K562 (cell line): Measurements from ENCODE around the gene PPRC1. TPM values are rescaled to one million over a fixed set of nuclear protein-coding genes. Genes with fewer than 3 reads are reported as not detected.

Source experiments
- CTBP1 ChIP-seq: fragments of 450-650 bp; IDR thresholded peaks from 2 replicates; pipeline ENCODE4 v1.6.1; 2016; ENCODE audit warnings: borderline replicate concordance
- CTCF ChIP-seq, 3 experiments: IDR thresholded peaks in 2 of 3; conservative IDR thresholded peaks in 1 of 3; 2 replicates each; pipeline ENCODE4 v1.5.1; 2011 to 2012; ENCODE audit warnings: low read length in 3 of 3, mild to moderate bottlenecking in 3 of 3, control low read depth in 2 of 3, improper control_type of control experiment in 1 of 3, inconsistent platforms in 1 of 3, low read depth in 1 of 3, mixed read lengths in 1 of 3, moderate library complexity in 1 of 3; ENCODE audit not compliant: insufficient read depth in 2 of 3
- FIP1L1 ChIP-seq: fragments of 200-400 bp; formaldehyde crosslinking; IDR thresholded peaks from 2 replicates; pipeline ENCODE4 v1.6.1; 2018; ENCODE audit warnings: mild to moderate bottlenecking, low read depth, low read length; ENCODE audit not compliant: poor library complexity, severe bottlenecking
- HDAC1 ChIP-seq, 2 experiments: fragments of 450-650 bp; IDR thresholded peaks; 2 replicates each; pipeline ENCODE4 v1.6.1; 2016 to 2017; ENCODE audit warnings: inconsistent platforms in 1 of 2, mild to moderate bottlenecking in 1 of 2, moderate library complexity in 1 of 2
- PPARD ChIP-seq: fragments of 250-450 bp; sonication (Bioruptor Pico); IDR thresholded peaks from 2 replicates; pipeline ENCODE4 v1.8.0; 2022; ENCODE audit warnings: inconsistent platforms, mild to moderate bottlenecking, moderate library complexity
- RAD21 ChIP-seq, 2 experiments: fragments of 250-450 bp in 1 of 2; fragments of 450-650 bp in 1 of 2; sonication (Bioruptor Pico) in 1 of 2; formaldehyde crosslinking in 1 of 2; IDR thresholded peaks in 1 of 2; conservative IDR thresholded peaks in 1 of 2; 2 replicates each; pipeline versions ENCODE4 v1.4.0 to v1.8.0; 2020 to 2022; ENCODE audit warnings: mild to moderate bottlenecking in 2 of 2, moderate library complexity in 1 of 2
- RBM17 ChIP-seq: fragments of 200-400 bp; formaldehyde crosslinking; IDR thresholded peaks from 2 replicates; pipeline ENCODE4 v1.6.1; 2017; ENCODE audit warnings: low read depth, mild to moderate bottlenecking, low read length, borderline replicate concordance
- SMARCA4 ChIP-seq: fragments of 450-650 bp; IDR thresholded peaks from 2 replicates; pipeline ENCODE4 v1.6.1; 2016
- SRSF3 ChIP-seq: fragments of 200-400 bp; formaldehyde crosslinking; IDR thresholded peaks from 2 replicates; pipeline ENCODE4 v1.6.1; 2016; ENCODE audit warnings: mild to moderate bottlenecking, low read length, moderate library complexity; ENCODE audit not compliant: insufficient read depth
- TBP ChIP-seq: optimal IDR thresholded peaks from 2 replicates; pipeline ENCODE3; 2011; ENCODE audit warnings: low read depth, low read length, improper control_type of control experiment
- XRCC5 ChIP-seq: fragments of 200-400 bp; formaldehyde crosslinking; IDR thresholded peaks from 2 replicates; pipeline ENCODE4 v1.6.1; 2017; ENCODE audit warnings: low read depth, mild to moderate bottlenecking, low read length
- ZNF239 ChIP-seq: fragments of 250-450 bp; sonication (Bioruptor Pico); IDR thresholded peaks from 2 replicates; pipeline ENCODE4 v1.4.0; 2020; ENCODE audit warnings: mild to moderate bottlenecking
- ZNF444 ChIP-seq: fragments of 250-450 bp; sonication (Bioruptor Pico); IDR thresholded peaks from 2 replicates; pipeline ENCODE4 v1.4.0; 2020; ENCODE audit warnings: mild to moderate bottlenecking, moderate library complexity
- ZNF740 ChIP-seq, 3 experiments: fragments of 200-800 bp in 1 of 3; sonication (Bioruptor generic) in 1 of 3; sonication (generic) in 1 of 3; formaldehyde crosslinking in 1 of 3; IDR thresholded peaks; 2 replicates each; pipeline versions ENCODE4 v1.6.1 to v1.8.0; 2016 to 2022; ENCODE audit warnings: mild to moderate bottlenecking in 2 of 3, missing compliant biosample characterization in 2 of 3, missing genetic modification characterization in 2 of 3, missing genetic modification reagents in 1 of 3
- polyA plus RNA-seq, 8 experiments: library from polyadenylated mRNA; depleted of rRNA in 4 of 8; stranded (reverse) in 5 of 8; unstranded in 3 of 8; fragments of >200 nt; fragmentation: Nextera tagmentation in 2 of 8; fragmentation: Illumina TruSeq in 1 of 8; extraction: Ambion mirVana in 2 of 8; extraction: Trizol in 1 of 8; gene quantifications; 2 replicates each; pipeline versions ENCODE4 v1.2.1 to v1.2.3, GENCODE V29; 2011 to 2014; ENCODE audit warnings: inconsistent platforms in 1 of 8, missing spikeins in 1 of 8
- total RNA-seq, 7 experiments: library from RNA; depleted of rRNA in 6 of 7; stranded (reverse); fragments of >200 nt in 6 of 7; fragmentation: Illumina TruSeq in 2 of 7; extraction: Trizol in 2 of 7; gene quantifications; 2 replicates each; pipeline versions ENCODE4 v1.2.1 to v1.2.3, GENCODE V29; 2011 to 2021; ENCODE audit warnings: low replicate concordance in 1 of 7
- TF ChIP-seq, protein P1 (sequence below): fragments of 250-450 bp; sonication (Bioruptor Pico); IDR thresholded peaks from 2 replicates; pipeline ENCODE4 v1.5.1; 2021; ENCODE audit warnings: mild to moderate bottlenecking
- TF ChIP-seq, protein P2 (sequence below): fragments of 450-650 bp; IDR thresholded peaks from 2 replicates; pipeline ENCODE4 v1.6.1; 2017; ENCODE audit warnings: antibody characterized with exemption, mild to moderate bottlenecking

The PPRC1 gene
- total and polyA plus RNA-seq, 9 of the 15 experiments (the other 6 are each of a cell fraction or from before 2014, with no cell fraction given): 8.5 to 47.1 (median 16.2) TPM

DNA sequence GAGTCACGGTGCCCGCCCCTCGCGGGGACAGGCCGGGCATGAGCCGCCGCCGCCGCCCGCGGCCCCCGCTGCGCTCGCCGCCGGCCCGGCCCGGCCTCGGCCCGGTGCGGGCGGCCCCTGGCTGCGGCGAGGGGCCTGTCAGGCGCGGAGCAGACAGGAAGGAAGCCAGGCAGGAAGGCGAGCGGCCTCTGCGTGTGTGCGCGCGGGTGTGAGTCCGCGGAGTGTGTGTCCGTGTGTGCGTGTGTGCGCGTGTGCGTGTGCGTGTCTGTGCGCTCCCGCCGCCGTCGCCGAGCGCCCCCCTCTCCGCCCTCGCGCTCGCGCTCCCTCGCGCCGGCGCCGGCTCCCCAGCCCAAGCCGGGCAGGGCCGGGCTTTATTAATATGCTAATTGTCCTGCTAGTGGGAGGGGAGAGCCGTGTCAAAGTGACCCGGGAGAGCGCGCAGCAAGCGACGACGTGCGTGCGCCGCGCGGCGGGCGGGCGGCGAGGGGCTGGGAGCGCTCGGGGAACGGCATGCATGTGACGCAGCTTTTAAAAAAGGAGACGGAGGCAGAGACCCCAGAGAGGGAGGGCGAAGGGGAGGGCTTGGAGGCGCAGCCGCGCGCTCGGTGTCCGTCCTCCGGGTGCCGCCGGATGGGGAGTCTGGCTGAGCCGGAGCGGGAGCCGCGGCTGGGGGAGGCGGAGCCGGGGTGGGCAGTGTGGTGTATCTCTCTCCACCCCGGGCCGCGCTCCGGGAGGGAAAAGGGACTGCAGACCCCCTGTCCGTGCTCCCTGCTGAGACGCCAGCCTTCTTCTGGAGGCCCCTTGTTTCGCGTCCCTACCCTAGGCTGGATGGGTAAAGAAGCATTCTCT, 12.5 kb upstream of the PPRC1 start, which contains the start of gene LDB1 (continued):
- TF ChIP-seq, protein P1, sequence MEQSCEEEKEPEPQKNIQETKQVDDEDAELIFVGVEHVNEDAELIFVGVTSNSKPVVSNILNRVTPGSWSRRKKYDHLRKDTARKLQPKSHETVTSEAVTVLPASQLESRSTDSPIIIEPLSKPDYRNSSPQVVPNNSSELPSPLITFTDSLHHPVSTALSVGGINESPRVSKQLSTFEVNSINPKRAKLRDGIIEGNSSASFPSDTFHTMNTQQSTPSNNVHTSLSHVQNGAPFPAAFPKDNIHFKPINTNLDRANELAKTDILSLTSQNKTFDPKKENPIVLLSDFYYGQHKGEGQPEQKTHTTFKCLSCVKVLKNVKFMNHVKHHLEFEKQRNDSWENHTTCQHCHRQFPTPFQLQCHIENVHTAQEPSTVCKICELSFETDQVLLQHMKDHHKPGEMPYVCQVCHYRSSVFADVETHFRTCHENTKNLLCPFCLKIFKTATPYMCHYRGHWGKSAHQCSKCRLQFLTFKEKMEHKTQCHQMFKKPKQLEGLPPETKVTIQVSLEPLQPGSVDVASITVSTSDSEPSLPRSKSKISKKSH (CRISPR knock-in tag): no peak
- TF ChIP-seq RBM17 (no peak), CTCF (IDR thresholded peaks at IDR 0.05 in 2 of 3, conservative IDR thresholded peaks at IDR 0.05 in 1 of 3; ENCODE audit: insufficient read depth in 2 of 3, low read depth in 1 of 3, low read length in 3 of 3) (peak in 1 of 3 experiments; percentile 14; a peak in 1 of 6 replicates), XRCC5 (no peak), ZNF444 (CRISPR knock-in tag) (no peak), SMARCA4 (no peak), FIP1L1 (peak; percentile 16), CTBP1 (peak; percentile 89), HDAC1 (IDR thresholded peaks at IDR 0.05) (peak in 1 of 2 experiments; percentile 63; a peak in 1 of 4 replicates), ZNF740 (CRISPR knock-in tag; IDR thresholded peaks at IDR 0.05) (0 out of 2 replicates have a peak, but pooled peaks have one; percentile 32), ZNF740 (tag; IDR thresholded peaks at IDR 0.05) (no peak), PPARD (CRISPR knock-in tag) (no peak), SRSF3 (no peak), ZNF239 (CRISPR knock-in tag) (no peak), TBP (peak; percentile 54), RAD21 (CRISPR knock-in tag; conservative IDR thresholded peaks at IDR 0.05 in 1 of 2, IDR thresholded peaks at IDR 0.05 in 1 of 2) (0 out of 4 replicates have a peak, but pooled peaks of 1 of the 2 experiments have one; percentile 1)
- TF ChIP-seq, protein P2, sequence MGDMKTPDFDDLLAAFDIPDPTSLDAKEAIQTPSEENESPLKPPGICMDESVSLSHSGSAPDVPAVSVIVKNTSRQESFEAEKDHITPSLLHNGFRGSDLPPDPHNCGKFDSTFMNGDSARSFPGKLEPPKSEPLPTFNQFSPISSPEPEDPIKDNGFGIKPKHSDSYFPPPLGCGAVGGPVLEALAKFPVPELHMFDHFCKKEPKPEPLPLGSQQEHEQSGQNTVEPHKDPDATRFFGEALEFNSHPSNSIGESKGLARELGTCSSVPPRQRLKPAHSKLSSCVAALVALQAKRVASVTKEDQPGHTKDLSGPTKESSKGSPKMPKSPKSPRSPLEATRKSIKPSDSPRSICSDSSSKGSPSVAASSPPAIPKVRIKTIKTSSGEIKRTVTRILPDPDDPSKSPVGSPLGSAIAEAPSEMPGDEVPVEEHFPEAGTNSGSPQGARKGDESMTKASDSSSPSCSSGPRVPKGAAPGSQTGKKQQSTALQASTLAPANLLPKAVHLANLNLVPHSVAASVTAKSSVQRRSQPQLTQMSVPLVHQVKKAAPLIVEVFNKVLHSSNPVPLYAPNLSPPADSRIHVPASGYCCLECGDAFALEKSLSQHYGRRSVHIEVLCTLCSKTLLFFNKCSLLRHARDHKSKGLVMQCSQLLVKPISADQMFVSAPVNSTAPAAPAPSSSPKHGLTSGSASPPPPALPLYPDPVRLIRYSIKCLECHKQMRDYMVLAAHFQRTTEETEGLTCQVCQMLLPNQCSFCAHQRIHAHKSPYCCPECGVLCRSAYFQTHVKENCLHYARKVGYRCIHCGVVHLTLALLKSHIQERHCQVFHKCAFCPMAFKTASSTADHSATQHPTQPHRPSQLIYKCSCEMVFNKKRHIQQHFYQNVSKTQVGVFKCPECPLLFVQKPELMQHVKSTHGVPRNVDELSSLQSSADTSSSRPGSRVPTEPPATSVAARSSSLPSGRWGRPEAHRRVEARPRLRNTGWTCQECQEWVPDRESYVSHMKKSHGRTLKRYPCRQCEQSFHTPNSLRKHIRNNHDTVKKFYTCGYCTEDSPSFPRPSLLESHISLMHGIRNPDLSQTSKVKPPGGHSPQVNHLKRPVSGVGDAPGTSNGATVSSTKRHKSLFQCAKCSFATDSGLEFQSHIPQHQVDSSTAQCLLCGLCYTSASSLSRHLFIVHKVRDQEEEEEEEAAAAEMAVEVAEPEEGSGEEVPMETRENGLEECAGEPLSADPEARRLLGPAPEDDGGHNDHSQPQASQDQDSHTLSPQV: 0 out of 2 replicates have a peak, but pooled peaks have one; percentile 18
